ENCODE measurements around the gene HECTD1.
"Not testable (repeated sequence)": the region's sequence is repeated elsewhere in the genome, so short reads cannot be mapped to it uniquely, and the experiment has no call there.

Gene HECTD1

DNA sequence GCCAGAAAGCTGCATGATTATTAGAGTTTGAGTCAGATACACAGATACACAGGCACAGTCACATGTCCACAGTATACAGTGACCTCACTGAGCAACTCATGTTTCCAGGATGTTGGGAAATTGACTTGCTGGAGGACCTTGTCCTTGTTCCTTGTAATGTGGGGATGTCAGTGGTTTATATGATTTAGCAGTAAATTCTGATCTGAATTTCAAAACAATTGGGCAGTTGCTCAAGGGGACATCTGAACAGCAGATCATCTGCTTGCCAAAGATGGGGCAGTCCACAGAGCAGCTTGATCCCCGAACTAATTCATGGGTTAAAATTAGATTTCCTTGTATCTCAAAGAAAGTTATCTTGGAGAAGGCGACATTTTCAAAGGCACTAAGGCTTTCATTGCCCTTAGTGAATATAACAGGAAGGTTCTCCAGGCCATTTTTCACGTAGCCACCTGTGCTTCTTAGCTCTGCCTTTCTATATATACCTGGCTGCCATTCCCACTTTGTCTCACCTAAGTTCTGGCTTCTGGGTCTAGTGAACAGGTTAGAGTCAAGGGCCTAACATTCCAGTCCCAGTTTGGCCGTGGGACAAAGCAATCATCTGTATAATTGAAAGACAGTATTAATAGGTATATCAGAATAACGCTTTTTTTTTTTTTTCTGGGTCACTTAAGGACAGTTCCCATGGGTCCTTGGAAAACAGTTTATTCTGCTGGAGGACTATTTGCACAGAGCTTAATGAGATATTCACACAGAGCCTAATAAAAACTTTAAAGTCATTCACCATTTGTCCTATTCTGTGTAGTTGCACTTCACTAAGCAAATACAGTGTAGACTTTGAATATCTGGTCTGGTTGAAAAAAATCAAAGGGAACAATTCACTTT, 116.5 kb downstream of the HECTD1 start:
- DNase-seq = no peak

DNA sequence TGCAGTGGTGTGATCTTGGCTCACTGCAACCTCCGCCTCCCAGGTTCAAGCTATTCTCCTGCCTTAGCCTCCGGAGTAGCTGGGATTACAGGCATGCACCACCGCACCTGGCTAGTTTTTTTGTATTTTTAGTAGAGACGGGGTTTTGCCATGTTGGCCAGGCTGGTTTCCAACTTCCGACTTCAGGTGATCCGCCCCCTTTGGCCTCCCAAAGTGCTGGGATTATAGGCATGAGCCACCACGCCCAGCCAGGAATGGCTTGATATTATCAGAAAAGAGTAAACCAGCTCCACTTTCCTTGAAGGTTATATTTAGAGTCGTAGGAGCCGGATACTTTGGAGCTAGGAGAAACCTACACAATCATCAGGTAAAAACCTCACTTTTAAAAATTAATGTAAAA, 121.1 kb downstream of the HECTD1 start:
- not testable (repeated sequence) for DNase-seq

DNA sequence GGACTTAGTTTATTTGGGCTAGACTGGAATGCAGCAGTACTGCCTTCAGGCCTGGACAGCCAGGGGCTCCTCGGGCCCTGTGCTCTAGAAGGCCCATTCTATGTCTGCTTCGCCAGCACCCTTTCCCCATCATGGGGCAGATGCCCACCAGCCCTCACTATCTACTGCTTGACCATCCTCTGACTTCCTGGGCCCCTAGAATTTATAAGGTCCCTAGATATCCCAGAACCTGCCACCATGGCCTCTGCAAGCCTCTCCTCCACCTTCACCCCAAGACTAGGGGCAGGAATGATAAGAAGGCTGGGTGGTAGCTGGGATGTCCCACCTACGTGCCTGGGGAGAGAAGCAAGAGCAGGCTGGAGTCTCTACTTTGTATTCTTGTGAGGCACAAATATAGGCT, 122.6 kb downstream of the HECTD1 start:
- no peak for DNase-seq

DNA sequence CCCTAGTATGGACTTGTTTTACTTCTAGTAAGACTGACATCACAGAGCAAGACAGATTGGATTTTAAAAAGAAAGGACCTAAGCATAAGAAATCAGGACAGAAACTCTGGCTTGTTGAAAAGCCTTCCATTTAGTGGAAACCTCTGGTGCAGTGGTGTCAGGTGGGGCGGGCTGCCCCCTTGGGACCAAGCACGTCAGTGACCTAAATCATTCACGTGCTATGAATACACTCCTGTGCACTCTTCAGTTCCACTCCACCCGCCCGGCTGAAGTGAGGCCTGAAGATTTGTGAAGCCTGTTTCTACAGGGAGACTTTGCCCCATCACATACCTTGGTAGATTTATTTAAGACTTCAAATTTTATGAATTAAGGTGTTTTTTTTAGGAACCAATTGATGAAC, 123.2 kb downstream of the HECTD1 start:
- DNase-seq = no peak

DNA sequence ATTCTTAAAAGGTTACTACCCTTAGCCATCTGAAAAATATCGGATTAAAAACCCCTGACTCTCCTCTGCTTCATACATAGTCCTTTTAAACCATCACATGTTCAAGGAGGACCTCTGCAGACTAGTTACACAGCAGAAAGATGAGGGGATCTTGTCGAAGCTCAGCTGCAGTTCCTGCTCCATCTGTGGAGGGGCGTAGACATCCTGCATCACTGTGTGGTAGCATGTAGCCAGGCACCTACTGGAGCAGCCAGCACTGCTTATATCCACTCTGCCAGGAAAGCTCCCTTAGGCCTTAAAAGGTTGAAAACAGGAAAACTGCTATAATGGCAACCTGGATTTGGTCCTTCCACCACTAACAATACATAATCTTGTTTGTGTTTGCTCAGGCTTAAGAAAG, 123.8 kb downstream of the HECTD1 start:
- no peak for DNase-seq

DNA sequence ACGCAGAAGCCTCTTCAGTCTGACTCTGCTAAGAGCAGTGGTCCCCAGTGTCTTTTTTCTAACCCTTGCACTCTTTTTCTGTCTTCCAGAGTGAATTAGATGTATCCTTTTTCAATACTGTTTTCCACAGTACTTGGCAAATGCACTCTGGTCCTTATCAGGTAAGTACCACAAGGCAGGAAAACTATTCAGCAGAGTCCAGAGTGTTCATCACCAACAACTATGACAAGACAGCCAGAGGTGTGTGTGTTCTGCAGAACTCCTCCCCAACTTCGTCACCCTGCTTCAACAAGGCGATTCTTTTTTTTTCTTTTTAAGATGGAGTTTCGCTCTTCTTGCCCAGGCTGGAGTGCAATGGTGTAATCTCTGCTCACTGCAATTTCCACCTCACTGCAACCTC, 127.1 kb downstream of the HECTD1 start:
- no peak for DNase-seq

DNA sequence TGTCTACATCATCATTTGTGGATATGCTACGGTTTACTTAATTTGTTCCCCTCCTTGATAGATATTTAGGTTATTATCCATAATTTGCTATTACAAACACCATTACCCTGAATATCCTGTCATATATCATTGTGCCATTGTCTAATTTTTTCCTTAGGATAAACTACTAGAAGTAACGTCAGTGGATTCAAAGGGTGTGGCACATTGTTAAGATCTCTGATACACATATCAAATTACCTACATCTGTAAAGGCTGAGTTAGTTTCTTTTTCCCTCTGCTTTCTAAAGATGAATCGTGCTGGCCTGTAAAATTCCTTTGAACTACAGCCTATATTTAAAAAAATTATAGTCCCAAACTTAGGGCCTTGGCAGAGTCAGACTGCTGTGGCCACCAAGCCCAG, 127.5 kb downstream of the HECTD1 start:
- no peak for DNase-seq

DNA sequence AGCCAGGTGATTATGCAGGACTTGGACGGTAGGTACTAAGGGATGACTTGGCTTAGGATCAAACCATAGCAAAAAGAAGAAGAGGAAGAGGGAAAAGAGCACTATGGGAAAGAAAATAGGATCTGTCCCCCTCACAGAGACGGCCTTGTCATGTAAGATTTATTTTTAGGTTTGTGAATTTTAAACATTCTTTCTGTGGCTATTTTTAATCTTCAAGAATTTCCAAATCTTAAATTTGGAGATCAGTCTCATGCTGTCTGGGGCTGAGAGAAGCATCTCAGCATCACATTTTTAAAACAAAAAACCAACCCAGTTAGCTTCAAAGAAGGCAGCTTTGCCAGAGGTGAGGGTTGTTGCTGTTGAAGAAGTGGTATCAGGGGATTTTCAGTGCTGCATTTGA, 128.8 kb downstream of the HECTD1 start:
- DNase-seq = no peak

DNA sequence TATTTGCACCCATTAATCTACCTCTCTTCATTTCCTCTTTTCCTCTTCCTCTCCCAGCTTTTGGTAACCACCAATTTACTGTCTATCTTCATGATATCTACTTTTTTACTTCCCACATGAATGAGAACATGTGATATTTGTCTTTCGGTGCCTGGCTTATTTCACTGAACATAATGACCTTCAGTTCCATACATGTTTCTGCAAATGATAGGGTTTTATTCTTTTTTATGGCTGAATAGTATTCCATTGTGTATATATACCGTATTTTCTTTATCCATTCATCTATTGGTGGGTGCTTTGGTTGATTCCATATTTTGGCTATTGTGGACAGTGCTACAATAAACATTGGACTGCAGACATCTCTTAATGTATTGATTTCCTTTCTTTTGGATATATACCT, 132.4 kb downstream of the HECTD1 start:
- no peak for DNase-seq

DNA sequence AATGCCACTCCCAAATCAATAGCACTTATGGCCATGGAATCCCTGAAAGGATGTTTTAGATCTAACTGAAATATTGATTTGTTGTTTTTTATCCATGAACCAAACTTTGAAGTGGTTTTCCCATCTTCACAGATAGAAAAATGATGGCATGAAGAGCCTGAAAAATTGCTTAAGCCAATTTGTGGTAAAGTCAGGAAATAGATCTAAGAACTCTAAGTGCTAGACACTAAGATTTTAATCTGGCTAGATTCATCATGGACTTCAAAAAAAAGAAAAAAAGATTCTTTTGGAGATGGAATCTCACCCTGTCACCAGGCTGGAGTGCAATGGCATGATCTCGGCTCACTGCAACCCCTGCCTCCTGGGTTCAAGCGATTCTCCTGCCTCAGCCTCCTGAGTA, 136.4 kb downstream of the HECTD1 start:
- no peak for DNase-seq

DNA sequence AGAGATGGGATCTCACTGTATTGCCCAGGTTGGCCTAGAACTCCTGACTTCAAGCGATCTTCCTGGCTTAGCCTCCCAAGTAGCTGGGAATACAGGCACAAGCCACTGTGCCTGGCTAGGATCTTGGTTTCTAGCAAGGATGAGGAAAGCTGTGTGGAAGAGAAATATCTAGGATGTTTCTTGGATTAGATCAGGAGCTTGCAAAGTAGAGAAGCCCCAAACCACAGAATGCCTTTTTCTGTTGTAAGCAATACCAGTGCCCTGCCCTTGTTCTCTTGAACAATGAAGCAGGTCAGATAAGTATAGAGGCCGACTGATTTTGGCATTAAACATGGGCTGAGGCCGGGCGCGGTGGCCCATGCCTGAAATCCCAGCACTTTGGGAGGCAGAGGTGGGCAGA, 137.2 kb downstream of the HECTD1 start:
- DNase-seq = no peak

DNA sequence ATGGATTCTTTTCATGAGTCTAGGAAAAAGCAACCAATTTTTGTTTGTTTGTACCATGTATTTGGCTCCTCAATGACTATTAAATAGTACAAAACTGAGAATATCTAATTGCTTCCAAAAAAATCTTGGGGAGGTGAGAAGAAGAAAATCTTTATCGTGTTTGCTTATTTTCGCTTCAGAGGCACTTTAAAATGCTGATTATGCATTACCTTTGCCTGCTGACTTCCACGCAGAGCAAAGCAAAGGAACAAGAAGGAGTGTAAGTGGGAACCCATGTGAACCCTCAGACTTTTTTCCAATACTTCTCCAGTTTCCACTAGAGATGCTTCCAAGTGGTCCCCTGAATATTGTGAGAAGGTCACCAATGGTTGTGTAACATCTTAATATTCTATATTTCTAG, 138.2 kb downstream of the HECTD1 start:
- DNase-seq = no peak

DNA sequence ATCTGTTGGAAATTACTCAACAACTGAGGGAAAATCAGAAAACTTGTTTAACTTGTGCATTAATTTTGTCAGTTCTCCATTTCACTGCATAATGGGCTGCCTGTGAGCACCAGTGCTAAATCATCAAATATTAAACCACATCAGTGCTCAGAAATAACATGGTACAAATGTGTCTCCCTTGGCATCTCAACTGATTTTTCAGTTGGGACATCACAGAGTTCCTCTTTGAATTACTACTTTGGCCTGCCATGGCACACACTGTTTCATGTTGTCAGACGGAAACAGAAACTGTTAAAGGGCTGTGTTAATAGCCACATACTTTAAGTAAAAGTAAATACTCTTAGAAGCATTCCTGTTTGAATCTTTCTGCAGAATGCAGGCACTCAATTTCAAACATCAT, 139.4 kb downstream of the HECTD1 start:
- no peak for DNase-seq

DNA sequence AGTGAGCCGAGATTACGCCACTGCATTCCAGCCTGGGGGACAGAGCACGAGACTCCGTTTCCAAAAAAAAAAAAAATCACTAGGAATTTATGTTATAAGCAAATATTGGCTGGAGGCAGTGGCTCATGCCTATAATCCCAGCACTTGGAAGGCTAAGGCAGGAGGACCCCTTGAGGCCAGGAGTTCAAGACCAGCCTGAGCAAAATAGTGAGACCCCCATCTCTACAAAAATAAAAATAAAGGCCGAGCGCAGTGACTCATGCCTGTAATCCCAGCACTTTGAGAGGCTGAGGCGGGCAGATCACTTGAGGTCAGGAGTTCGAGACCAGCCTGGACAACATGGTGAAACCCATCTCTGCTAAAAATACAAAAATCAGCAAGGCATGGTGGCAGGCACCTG, 144.7 kb downstream of the HECTD1 start:
- DNase-seq = not testable (repeated sequence)

DNA sequence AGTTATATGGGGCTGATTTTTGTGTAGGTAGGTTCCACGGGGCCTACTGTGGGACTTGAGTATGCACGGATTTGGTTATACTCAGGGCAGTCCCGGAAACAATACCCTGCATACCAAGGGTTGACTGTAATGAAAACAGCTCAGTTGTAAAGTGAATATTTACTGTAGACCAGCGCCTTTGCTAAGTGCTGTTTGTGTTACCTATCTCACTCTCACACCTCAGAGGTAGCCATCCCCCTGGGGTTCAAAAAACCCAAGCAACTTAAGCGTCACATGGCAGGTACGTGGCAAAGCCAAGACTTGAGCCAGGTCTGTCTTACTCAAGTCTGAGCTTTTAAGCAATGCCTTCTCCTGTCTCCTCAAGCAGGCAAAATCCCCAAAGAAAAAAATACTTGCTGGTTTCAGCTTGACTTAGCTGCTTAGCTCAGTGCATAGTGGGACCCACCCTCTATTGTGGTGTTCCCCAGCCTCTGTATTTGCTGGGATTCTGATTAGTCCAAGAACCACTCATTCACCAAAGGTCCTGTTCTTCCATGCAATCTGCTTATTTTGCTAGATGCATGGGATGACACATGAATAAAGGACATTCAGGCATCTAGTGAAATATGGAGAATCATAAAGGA, 147.2 kb downstream of the HECTD1 start:
- DNase-seq = no peak

DNA sequence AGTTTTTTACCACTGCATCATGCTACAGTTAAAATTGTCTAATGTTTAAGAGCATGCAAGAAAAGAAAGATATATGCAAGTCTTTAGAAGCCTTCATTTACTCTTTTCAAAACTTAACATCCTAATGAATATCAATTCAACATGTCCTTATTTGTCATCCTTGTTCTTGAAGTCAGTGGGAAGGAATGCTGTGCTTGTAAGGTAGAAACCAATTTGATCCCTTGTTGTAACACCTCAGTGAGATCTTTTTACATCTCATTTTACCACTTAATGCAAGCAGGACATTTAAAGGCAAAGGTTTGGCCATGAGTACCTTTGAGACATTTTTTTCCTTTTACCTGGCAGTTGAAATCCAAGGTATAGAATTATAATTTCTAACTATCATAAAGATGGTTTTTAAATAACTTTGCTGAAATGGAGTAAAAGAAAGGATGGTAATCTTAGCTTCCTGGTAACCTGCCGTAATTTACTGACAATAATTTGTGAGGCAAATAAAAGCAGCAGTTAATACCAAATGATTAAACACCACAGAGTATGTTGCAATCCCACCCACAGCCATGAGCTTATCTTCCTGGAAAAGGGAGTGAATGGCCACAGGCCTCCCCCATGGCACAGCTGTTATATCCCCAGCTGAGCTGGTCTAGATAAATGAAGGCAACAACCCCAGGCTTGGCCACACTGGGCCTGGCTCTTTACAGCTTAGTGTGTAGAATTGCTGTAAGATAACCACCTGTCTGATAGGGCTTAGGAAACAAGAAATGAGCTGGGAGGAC, 148.3 kb downstream of the HECTD1 start:
- no peak for DNase-seq

DNA sequence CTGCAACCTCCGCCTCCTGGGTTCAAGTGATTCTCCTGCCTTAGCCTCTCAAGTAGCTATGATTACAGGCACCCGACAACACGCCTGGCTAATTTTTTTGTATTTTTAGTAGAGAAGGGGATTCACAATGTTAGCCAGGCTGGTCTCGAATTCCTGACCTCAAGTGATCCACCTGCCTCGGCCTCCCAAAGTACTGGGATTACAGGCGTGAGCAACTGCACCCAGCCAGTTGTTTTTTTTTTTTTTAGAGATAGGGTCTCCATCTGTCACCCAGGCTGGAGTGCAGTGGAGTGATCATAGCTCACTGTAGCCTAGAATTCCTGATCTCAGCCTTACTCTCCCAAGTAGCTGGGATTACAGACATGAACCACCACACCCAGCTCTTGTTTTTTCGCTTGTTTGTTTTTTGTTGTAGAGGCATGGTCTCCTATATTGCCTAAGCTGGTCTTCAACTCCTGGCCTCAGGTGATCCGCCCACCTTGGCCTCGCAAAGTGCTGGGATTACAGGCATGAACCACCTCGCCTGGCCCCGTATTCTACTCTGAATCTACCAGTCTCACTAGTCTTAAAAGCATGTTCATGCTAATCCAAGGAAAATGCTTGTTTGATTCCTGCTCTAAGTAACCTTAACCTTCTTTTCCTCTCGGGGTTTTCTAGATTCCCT, 149.8 kb downstream of the HECTD1 start:
- DNase-seq = no peak

DNA sequence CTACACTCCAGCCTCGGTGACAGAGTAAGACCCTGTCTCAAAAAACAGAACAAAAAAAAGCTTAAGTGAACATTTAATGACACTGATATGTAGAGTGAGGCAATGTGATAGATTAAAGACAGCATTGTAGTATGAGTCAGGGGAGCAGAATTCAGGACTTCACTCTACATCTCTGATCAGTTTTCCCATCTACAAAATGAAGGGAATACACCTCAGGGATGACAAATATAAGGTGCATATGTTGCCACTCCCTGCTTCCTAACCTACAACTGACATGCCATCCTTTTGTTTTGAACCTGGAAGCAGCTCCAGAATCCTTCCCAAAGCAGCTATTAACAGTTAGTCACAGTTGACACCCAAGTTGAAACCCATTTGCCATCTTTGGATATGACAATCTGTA, 150.6 kb downstream of the HECTD1 start:
- no peak for DNase-seq

DNA sequence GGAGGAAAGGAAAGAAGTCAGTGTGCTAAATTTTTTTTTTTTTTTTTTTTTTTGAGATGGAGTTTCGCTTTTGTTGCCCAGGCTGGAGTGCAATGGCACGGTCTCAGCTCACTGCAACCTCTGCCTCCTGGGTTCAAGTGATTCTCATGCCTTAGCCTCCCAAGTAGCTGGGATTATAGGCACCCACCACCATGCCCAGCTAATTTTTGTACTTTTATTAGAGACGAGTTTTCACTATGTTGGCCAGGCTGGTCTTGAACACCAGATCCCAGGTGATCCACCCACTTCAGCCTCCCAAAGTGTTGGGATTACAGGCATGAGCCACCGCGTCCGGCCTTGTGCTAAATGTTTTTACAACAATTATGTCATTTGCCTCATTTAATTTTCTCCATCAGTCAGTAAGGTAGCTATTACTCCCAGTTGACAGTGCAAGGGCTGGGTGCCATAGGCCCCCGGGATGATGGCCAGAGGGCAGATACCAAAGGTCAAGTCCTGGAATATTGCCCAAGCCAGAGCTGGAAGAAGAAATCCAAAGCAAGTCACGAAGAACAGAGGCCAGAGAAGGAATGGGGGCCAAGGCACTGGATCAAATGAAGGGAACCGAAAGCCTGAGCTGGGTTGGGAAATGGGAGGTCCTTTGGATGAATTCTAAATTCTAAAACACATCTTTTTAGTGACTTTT, 154.5 kb downstream of the HECTD1 start:
- not testable (repeated sequence) for DNase-seq

DNA sequence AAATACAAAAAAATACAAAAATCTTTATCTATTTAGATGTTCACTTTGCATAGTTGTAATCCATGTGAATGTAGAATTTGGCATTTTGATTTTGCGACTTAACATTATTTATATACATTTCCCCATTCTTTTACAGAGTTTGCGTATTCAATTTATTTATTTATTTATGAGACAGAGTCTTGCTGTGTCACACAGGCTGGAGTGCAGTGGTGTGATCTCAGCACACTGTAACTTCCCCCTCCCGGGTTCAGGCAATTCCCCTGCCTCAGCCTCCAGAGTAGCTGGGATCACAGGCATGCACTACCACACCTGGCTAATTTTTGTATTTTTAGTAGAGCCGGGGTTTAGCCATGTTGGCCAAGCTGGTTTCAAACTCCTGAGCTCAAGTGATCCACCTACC, 156.1 kb downstream of the HECTD1 start:
- DNase-seq = no peak

DNA sequence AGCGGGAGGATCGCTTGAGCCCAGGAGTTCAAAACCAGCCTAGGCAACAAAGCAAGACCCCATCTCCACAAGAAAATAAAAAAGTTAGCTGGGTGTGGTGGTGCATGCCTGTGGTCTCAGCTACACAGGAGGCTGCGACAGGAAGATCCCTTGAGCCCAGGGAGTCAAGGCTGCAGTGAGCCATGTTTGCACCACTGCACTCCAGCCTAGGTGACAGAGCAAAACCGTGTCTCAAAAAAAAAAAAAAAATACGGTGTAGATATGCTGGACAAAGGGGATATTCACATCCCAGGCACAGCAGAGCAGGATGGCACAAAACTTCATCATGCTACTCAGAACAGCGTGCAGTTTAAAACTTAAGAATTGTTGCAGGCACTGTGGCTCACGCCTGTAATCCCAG, 156.6 kb downstream of the HECTD1 start:
- no peak for DNase-seq

Data from right forelimb (tissue), 1 donor.